Measurements from ENCODE around the gene SOSTDC1.
"Not testable (repeated sequence)": the region's sequence is repeated elsewhere in the genome, so short reads cannot be mapped to it uniquely, and the experiment has no call there.

Gene SOSTDC1, protein sequence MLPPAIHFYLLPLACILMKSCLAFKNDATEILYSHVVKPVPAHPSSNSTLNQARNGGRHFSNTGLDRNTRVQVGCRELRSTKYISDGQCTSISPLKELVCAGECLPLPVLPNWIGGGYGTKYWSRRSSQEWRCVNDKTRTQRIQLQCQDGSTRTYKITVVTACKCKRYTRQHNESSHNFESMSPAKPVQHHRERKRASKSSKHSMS

DNA sequence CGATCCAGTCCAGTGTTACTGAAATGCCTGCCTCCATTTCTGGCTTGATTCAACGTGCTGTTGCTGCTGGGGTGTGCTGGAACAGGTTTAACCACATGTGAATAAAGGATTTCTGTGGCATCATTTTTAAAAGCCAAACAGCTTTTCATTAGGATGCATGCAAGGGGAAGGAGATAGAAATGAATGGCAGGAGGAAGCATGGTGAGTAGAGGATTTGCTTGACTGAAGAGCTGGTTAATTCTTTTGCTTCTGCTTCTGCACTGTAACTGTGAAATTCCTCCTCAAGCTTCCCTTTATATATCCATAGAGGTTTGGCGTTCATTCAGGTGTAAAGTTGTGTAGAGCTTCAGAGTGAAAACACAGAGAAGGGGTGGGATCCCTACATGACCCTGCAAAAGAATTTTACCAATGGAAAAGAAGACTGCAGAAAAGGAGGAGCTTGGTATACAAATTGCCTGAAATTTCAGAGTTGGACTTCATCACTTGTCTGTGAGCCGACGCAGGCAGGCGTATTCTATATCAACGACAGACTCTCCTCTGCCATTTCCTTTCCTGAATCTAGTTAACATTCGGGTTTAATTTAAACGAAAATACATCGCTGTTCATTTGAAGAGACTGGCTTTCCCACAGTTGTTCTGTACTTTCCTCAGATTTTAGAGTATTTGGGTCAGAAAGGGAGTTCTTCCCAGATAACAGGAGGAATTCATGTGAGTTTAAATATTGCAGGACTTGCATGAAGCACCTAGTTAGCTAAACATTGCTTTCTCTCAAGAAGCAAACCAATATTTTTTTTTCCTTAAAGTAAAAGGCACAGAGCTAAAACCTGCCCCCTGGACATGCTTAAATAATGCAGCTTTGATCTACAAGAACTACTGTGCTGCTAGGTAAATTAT, at the start of gene SOSTDC1:
Gene SOSTDC1, minus strand, starts transcription at position 270 of the 893 bp plus-strand sequence. Its CDS starts 70 bp downstream, at position 200.
- peak in 1 of 51 donors; percentile 5 for DNase-seq

DNA sequence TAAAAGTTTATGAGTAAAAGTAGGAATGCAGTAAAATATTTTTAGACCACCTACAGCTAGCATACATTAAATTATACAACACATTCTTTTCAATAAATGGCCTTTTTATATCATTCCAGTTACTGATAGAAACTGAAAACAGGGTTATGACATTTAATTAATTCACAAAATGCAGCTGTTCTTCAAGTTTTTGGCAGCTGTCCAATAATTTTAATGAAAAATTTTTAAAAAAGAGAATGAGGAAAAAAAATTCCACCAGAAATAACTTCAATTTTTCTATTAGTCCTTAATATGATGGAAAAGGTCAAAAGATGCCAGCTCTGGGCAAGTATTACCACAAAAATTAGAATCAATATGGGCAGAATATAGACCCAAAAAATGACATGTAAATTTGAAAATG, 49.2 kb upstream of the SOSTDC1 start:
- DNase-seq = no peak

DNA sequence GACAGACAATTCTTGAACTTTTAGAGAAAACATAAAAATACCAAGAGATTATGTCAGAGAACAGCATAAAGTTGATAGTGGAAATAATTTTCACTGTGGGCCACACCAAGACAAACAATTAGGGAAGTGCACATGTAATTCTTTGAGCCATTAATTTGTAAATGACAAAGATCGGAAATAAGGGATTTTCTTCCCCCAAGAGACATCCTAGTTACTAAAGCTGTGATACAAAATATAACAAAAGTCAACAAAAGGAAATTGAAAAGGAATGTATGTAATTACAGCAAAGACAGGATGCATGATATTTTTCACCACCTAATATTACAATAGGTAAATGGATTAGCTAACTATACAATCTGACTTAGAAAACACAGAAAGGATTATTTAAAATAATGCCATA, 48.7 kb upstream of the SOSTDC1 start:
- DNase-seq = no peak

DNA sequence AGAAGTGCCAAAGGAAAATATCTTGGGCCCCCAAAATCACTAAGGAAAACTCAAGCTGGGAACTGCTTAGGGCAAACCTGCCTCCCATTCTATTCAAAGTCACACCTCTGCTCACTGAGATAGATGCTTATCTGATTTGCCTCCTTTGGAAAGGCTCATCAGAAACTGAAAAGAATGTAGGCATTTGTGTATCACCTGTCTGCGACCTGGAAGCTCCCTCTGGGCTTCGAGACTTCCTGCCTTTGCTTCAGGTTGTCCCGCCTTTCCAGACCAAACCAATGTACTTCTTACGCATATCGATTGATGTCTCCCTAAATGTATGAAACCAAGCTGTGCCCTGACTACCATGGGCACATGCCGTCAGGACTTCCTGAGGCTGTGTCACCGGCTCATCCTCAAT, 46.6 kb upstream of the SOSTDC1 start:
- DNase-seq = no peak

DNA sequence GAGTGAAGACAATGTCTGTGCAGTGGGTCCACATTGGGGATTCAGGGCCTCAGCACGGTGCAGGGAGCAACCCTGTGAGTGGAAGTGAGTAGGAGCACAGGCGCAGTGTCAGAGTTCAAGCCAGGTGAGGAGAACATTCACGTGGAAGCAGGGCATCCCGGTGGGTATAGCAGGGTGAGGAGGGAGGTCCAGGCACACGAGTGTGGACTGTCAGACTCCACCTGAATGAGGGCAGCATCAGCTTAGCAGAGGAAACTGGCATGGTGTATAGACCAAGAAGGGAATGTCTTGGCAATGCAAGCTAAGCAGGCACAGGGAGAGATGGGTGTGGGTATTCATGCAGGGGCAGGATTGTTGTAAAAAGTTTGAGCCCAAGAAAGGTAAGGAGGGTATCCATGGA, 45.8 kb upstream of the SOSTDC1 start:
- DNase-seq = no peak

DNA sequence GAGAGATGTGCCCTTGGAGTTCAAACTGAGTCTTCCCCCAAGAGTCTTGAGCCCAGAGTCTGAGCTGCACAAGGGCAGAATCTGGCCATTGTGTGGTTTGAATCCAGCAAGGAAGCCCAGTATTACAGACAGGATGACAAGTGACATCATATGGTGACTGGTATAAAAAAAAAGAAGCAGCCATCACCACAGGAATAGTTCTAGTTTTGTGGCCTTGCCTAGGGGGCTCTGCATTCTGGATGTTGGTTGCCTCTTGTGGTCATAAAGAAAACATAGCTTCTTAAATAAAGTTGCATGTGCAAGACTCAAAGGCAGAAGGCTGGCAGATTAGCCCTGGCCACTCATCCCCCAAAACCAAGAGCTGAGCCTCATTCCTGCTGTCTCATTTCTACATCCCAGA, 44.3 kb upstream of the SOSTDC1 start:
- no peak for DNase-seq

DNA sequence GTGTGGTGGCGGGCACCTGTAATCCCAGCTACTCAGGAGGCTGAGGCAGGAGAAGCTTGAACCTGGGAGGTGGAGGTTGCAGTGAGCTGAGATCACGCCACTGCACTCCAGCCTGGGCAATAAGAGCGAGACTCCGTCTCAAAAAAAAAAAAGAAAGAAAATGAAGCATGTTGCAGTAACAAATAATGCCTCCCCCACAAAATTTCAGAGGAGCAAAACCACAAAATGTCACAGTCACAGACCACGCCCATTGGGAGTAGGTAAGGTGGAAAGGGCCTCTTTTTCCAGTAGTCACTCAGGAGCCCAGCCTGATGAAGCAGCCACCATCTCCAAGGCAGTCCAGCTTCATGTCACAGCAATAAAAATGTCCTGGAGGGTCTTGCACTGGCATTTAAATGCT, 40.9 kb upstream of the SOSTDC1 start:
- DNase-seq = not testable (repeated sequence)

DNA sequence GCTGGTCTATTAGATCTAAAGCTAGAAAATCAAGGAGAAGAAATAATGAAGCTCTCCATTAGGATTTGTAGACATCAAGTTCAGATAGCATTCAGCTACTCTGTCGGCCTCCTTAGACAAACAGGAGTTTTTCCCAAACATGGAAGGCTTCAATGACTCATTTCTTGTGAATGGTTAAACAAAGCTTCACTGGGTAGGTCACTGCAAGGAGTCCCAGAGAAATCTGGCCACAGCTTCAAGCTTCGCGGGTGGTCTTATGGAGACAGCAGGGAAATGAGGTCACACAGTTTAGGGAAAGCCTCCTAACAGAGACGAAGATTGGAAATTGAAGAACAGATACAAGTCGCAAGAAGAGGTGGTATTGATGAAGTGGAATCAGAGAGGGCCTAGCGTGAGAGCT, 38.5 kb upstream of the SOSTDC1 start:
- DNase-seq = no peak

DNA sequence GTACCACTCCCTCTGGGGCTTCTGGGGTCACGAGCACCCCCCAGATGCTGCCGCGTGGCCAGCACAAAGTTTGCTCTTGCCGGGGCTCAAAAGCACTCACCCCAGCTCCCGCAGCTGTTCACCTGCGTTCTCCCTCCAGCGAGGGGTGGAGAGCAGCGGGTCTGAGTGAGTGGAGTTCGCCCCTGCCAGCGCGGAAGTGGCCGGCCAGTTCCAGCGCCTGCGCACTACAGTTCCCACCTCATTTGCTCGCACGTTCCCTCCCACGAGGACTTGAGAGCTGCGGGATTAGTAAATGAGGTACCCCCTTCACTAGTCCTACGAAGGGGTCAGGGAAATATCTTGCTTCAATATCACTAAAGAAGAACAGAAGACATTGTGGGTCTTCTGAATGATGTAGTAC, 36.8 kb upstream of the SOSTDC1 start:
- no peak for DNase-seq

DNA sequence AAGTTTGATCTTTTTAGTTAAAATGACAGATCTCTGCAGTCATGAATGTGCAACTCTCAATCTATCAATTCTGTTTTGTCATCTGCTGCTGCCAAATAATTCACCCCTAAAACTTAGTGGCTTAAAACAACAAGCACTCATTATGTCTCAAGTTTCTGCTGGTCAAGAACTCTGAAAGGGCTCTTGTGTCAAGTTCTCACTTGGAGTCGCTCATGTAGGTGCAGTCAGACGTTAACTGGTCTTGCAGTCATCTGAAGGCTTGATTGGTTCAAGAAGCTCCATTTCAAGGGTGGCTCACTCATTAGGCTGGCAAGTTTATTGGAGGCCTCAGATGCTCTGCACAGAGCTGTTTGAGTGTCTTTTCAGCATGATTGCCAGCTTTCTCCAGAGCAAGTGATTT, 32.6 kb upstream of the SOSTDC1 start:
- no peak for DNase-seq

DNA sequence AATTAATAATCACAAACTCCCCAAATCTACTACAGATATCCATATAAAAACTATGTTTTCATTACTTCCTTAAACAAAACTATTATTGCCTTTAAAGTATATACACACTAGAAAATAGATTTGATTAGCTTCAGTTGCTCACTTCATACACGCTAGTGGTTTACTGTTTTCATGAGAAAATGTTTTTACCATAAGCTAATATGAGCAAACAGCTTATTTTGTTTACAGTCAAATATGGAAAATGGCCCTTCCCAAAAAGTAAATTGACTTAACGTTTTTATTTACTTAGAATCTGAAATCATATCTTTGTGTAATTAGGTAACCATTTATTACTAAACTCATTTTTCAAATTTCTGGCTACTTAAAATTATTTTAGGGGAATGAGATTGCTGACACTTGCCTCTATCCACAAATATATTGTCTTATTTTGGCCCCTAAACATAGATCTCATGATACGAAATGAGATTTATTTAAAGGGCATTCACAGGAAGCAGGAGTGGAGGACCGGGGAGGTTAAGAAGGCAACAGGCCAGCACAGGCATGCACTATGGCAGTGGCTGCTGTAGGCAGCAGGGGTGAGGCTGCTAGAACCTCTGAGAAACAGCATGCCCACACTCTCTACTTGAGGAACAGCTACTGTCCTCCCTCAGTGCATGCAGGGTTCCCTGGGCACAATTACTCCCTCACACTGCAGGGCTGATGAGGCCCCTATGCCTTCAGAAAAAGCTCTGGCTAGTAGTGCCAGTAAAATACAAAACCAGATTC, 29.6 kb upstream of the SOSTDC1 start:
- DNase-seq = peak in 1 of 51 donors; percentile 2

DNA sequence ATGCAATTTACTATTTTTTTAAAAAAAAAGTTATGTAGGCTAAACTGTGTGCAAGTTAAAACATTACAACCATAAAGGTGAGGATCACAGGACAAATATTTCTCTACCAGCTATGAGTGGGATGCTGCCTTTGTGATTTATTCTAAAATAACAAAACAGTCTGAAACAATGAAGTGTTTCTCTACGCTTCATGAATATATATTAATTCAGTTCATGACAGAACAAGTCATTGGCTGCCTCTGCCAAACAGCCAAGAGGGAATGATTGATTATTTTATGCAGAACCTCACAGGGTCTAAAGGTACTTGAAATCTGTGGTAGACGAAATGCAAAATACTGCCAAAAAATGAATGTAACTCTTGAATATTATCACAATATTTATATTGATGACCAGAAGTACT, 29.0 kb upstream of the SOSTDC1 start:
- no peak for DNase-seq

DNA sequence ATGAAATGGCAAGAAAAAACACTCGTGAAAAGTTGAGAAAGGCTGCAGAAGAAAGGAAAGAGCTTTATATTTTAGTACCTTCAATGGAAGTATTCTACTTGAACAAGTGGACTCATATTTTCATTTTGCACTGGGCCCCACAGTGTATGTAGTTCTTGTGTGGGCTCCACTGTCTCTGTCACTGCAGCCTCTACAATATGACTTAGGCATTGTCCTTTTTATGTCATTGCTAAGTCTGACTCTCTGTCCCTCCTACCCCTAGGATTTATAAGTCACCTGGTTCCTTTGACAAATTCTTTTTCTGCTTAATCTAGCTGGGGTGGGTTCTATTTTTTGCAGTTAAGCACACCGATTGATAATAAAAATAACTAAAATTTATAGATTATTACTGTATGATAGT, 27.7 kb upstream of the SOSTDC1 start:
- DNase-seq = no peak

DNA sequence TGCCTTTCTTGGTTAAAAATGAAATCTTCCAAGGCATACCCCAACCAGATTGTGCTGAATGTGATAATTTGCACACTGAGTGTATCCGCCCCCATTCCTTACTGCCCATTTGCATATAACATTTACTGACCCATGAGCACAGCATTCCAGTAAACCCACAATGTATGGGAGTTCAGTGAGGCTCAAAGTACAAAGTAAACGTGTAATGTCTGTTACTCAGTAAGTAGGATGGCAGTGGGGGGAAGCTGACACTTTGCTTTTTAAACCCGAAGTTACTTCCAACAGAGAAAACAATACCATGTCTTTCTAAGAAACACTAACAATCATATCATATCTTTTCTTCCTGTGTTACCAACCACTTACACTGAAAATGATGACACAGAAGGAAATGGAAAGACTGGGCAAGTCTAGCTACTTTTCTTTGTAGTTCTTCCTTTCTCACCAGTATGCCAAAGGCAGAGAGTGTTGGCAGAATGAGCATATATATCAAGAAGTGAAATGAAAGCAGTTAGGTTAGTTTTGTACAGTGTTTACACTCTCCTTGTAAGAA, 27.1 kb upstream of the SOSTDC1 start:
- no peak for DNase-seq

DNA sequence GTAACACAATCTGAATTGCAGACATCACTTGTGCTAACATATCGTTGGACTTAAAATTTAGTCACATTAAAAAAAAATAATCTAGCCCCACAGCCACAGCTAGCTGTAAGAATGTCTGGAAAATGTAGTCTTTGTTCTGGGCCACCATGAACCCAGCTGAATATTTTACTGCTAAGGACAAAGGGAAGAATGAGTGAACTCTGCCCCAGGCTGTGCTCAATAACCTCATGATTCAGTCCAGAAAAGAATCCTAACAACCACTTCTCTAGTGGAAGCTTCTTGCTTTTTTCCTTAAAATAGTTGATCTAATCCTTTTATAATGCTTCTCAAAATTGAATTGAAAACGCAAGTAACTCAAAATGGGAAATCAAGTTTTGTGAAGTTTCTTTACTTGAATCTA, 25.6 kb upstream of the SOSTDC1 start:
- no peak for DNase-seq

DNA sequence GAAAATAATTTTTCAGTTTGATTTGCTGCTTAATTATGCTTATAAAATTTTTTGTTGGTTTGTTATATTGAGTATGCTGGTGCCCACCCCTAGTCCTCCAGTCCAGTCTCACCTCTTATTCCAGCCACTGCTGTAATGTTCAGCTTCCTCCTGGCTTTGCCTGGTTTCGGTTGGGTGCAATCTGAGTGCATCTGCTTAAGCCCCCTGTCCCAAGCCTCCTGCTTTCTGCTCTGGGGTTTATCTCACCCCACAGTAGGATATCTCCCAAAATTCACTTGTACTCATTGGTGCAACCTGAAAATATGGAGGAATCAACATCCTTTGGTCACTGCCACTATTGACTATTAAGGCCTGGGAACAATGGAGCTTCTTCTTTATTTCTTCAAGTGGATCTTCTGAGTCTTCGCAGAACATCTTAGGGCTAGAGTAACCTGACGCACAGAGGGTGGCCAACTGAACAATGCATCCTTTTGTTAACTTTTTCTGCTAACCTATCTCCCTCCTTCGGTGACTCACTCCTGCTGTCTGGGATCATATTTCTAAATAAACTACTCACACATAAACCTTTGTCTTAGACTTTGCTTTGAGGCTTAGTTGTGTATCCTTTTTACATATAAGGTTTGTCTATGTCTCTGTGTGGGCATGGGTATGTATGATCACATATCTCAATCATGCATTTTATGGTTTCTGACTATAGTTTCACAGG, 19.1 kb upstream of the SOSTDC1 start:
- no peak for DNase-seq

DNA sequence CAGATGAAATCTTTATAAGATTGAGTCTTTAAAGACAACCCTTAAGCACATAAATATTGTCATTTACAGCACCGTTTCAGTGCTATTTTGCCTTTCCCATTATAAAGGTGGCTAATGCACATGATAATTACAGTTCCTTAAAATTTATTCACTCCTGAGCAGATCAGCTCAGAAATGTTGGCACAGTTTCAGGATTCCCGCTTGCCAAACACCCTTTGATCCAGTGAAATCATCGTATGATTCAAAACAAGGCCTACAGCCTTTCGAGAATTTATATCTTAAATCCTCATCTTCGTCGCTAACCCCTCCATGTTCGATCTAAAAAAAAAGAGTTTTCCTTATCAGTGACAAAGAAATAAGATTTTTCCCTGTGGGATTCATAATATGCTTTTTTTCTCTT, 14.1 kb upstream of the SOSTDC1 start:
- DNase-seq = no peak

DNA sequence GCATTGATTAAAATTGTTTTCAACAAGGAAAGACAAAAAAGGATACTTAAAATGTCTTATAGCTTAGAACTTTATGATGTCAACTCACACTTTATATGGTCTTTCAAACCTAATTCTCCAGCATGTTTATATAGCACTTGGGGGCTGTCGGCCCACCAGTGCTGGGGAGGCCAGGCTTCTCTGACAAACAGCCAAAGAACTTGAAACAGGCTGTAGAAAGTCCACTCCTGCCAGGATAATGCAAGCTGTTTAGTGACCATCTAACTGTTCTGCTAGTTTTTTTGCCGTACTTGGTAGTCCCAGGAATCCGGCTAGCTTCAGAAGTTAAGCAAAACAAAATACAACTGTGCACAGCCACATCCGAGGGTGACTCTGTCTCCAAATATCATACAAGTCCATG, 13.6 kb upstream of the SOSTDC1 start:
- DNase-seq = no peak

DNA sequence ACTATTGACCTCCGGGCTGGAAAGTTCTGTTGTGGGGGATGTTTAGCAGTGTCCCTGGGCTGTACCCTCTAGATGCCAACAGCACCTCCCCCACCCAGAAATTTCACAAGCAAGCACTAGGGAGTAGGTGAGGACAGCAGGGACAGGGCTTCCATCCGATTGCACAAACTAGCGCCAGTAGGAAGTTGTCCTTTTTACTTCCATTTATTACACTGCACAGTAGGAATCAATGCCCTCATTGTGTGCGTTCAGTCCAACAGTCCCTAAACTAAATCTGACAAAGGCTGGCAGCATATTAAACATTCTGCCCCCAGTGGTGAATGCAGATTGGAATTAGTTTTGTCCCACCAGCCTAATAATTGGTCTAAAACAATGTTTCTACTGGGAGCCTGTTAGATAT, 6.4 kb upstream of the SOSTDC1 start:
- DNase-seq = peak in 3 of 51 donors; percentile 5 to 20 (median 12)

DNA sequence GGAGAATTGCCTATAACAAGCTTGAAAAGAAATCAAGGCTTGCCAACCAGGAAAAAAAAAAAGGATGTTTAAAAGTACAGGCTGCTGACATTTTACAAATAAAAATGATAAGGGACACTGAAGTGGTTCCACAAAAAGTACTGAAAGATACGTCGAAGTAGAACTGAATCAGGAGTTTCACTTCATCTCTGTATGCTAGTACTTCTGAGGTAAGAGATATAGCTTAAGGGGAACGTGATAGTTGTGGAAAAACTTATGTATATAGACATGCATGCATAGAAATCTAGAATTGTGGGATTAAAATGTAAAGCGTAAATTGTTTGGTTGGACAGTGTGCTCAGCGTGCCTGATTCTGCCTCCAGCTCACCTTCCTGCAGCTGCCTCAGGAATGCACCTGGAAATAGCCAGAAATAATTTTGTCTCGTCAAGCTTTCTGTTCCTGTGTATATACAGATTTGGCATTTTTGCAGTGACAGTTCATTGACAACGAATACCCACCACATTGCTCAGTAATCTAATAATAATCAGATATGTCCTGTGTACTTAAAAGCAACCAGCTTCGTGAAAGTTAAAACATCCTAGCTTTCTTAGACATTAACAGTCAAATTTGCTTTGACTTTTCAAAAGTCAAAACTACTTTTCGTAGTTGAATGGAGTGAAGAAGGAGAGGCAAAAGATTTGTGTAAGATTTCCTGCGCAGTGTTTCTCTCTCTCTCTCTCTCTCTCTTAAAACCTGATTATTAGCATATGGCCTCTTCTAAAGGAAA, 1.4 kb downstream of the SOSTDC1 start:
- DNase-seq = no peak

DNA sequence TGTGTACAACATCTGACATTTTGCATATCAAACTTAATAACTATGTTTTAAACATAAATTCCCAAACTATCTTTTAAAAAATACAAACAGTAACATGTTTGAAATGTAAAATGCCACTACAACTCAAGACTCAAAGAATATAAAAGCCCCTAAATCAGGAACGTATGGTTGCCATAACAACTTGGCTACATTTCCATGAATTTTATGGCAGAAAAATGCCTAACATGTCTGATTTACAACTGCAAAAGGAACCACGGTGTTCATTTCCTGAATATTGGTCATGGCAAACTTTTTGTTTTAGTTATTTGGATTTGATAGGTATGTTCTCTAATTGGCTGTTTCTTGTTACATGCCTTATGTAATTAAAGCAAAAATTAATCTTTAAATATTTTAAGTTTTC, 2.0 kb downstream of the SOSTDC1 start:
- no peak for DNase-seq
